Calu3 (cell line): Measurements from ENCODE around the gene PLCB3. TPM values are rescaled to one million over a fixed set of nuclear protein-coding genes. Genes with fewer than 3 reads are reported as not detected.
A peak's percentile ranks its signal among the peaks of the same experiment; 100 is the strongest.

Experiments
- BruUV-seq: library from RNA; stranded (reverse); fragments of 400-500 nt; replicated peaks from 2 replicates; lab custom pipeline; 2021; lab: Mats Ljungman, UMichigan
- CTCF ChIA-PET: fragments of 300-600 bp; sonication (Branson Sonifier 250); formaldehyde crosslinking; loops from one replicate; lab custom pipeline; 2022; ENCODE audit warnings: antibody characterized with exemption; lab: Charles Lee
- DNase-seq: peaks from one replicate; pipeline ENCODE4 v3.0.0; 2022
- H3K27ac Mint-ChIP-seq: one replicate; pipeline ENCODE4 v1.8.0; 2022; ENCODE audit warnings: mixed read lengths; ENCODE audit not compliant: unreplicated experiment
- H3K27me3 Mint-ChIP-seq: one replicate; pipeline ENCODE4 v1.8.0; 2022; ENCODE audit warnings: mixed read lengths; ENCODE audit not compliant: unreplicated experiment
- H3K36me3 Mint-ChIP-seq: one replicate; pipeline ENCODE4 v1.8.0; 2022; ENCODE audit warnings: mild to moderate bottlenecking, moderate library complexity, mixed read lengths; ENCODE audit not compliant: insufficient read depth, unreplicated experiment
- H3K4me1 Mint-ChIP-seq: one replicate; pipeline ENCODE4 v1.8.0; 2022; ENCODE audit warnings: mild to moderate bottlenecking, low read depth, mixed read lengths; ENCODE audit not compliant: unreplicated experiment
- H3K4me3 Mint-ChIP-seq: one replicate; pipeline ENCODE4 v1.8.0; 2022; ENCODE audit warnings: mild to moderate bottlenecking, low read depth, moderate library complexity, mixed read lengths; ENCODE audit not compliant: unreplicated experiment
- H3K9me3 Mint-ChIP-seq: one replicate; pipeline ENCODE4 v1.8.0; 2022; ENCODE audit warnings: low read depth, mixed read lengths; ENCODE audit not compliant: unreplicated experiment
- intact Hi-C: fragments of 100-400 bp; cut with micrococcal nuclease; formaldehyde crosslinking; loops from one replicate; pipeline ENCODE4 v1.10.0; 2022; ENCODE audit not compliant: unreplicated experiment
- total RNA-seq: library from RNA; stranded (reverse); gene quantifications from 2 replicates; pipeline ENCODE4 v1.2.3, GENCODE V29; 2022
- TF ChIP-seq, protein P1 (sequence below): fragments of 200-600 bp; IDR thresholded peaks from one replicate; pipeline ENCODE4 v1.8.0; 2022; ENCODE audit warnings: antibody characterized with exemption; ENCODE audit not compliant: unreplicated experiment

Gene PLCB3
- total RNA-seq, 1 experiment from 2014 or later, result 39.5 TPM

DNA sequence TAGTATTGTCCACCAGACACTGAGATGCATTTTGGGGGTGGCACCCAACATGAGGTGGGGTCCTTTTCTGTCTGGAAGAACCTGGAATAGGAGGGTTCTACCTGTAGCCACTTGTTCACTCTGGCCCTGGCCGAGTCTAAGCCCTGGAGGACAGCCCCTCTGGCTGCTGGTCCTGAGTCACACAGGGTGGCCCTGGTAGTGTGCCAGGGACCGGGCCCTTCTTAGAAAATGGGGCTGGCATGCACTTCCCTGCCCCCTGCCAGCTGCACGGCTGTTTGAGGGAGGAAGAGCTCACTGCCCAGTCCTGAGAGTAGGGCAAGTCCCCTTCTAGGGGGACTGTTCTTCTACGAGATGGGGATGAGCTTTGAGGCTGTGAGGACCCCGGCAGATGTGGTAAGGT lies 2.2 kb downstream of the PLCB3 start:
- no peak overlapping the region for H3K27ac Mint-ChIP-seq
- TF ChIP-seq, protein P1, sequence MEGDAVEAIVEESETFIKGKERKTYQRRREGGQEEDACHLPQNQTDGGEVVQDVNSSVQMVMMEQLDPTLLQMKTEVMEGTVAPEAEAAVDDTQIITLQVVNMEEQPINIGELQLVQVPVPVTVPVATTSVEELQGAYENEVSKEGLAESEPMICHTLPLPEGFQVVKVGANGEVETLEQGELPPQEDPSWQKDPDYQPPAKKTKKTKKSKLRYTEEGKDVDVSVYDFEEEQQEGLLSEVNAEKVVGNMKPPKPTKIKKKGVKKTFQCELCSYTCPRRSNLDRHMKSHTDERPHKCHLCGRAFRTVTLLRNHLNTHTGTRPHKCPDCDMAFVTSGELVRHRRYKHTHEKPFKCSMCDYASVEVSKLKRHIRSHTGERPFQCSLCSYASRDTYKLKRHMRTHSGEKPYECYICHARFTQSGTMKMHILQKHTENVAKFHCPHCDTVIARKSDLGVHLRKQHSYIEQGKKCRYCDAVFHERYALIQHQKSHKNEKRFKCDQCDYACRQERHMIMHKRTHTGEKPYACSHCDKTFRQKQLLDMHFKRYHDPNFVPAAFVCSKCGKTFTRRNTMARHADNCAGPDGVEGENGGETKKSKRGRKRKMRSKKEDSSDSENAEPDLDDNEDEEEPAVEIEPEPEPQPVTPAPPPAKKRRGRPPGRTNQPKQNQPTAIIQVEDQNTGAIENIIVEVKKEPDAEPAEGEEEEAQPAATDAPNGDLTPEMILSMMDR, result no peak
- intact Hi-C loops, result no loop called here
- no peaks in the 10 kb centered on the region for H3K9me3 Mint-ChIP-seq
- H3K4me1 Mint-ChIP-seq, result no peaks in the 10 kb centered on the region
- no peaks in the 10 kb centered on the region for H3K27me3 Mint-ChIP-seq
- peak overlapping the region; percentile 42 for H3K4me3 Mint-ChIP-seq
- BruUV-seq, result no TSS peak
- DNase-seq, result no peak
- CTCF ChIA-PET, result no interaction called here
- peaks cover 54% of the 10 kb centered on the region for H3K36me3 Mint-ChIP-seq

DNA sequence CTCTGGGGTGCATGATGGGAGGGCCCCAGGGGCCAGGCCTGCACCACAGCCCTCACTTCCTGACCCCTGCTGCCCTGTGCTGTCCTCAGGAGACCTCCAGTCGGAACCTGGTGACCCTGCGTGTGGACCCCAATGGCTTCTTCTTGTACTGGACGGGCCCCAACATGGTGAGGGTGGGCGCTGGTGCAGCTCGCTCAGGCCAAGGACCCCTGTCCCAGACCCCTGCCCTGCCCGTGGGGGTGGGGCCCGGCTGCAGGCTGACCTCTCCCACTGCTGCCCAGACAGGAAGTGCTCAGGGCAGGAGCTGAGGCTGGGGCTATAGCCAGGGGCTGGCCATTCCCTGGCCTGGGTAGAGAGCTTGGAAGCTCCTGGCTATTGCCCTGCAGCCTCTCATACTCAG lies 3.0 kb downstream of the PLCB3 start:
- TF ChIP-seq, protein P1, result no peak
- Mint-ChIP-seq H3K27ac (no peak overlapping the region), H3K4me3 (no peak overlapping the region), H3K36me3 (peaks cover 53% of the 10 kb centered on the region), H3K9me3 (no peaks in the 10 kb centered on the region), H3K27me3 (no peaks in the 10 kb centered on the region), H3K4me1 (no peaks in the 10 kb centered on the region)
- CTCF ChIA-PET, result interaction anchor here (0.6 kb wide), 1 partner anchor 41 kb away, joined by 10 read pairs; no protein-coding TSS in a partner anchor
- no TSS peak for BruUV-seq
- DNase-seq, result no peak
- intact Hi-C loops, result no loop called here

DNA sequence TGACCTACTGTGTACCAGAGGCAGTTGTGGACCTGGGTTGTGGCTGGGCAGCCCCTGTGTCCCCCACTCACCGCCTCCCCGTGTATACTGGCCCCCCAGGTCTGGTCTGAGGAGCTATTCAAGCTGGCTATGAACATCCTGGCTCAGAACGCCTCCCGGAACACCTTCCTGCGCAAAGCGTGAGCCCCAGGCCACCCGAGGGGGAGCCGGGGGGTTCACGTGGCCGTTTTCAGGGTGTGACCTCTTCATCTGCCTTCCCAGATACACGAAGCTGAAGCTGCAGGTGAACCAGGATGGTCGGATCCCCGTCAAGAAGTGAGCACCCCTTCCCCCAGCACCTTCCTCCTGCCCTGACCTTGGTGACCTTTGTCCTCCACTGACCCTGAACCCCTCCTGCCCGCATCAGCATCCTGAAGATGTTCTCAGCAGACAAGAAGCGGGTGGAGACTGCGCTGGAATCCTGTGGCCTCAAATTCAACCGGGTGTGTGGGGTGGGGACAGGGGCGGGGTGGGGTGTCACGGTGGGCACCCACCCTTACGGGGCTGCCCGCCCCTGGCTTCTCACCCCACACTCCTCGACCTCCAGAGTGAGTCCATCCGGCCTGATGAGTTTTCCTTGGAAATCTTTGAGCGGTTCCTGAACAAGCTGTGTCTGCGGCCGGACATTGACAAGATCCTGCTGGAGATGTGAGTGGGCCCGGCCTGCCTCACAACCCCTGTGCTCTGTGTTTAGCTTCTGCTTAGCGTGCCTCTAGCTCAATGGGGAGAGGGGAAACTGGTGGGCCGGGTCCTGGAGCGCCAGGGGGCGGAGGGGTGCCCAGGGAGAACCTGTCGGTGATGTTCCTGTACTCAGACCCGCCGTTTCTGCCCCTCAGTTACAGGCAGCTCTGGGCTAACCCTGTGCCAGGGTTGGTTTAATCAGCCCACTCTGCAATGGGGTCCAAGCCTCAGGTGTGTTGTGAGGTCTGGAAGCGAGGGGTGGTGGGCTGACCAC lies 4.1 kb downstream of the PLCB3 start:
- Mint-ChIP-seq H3K27me3 (no peaks in the 10 kb centered on the region), H3K9me3 (no peaks in the 10 kb centered on the region), H3K4me1 (no peaks in the 10 kb centered on the region), H3K36me3 (peaks cover 54% of the 10 kb centered on the region), H3K4me3 (no peak overlapping the region), H3K27ac (no peak overlapping the region)
- no TSS peak for BruUV-seq
- CTCF ChIA-PET, result interaction anchor here (0.6 kb wide), 1 partner anchor 40 kb away, joined by 10 read pairs; no protein-coding TSS in a partner anchor
- intact Hi-C loops, result no loop called here
- TF ChIP-seq, protein P1, result no peak
- DNase-seq, result no peak

DNA sequence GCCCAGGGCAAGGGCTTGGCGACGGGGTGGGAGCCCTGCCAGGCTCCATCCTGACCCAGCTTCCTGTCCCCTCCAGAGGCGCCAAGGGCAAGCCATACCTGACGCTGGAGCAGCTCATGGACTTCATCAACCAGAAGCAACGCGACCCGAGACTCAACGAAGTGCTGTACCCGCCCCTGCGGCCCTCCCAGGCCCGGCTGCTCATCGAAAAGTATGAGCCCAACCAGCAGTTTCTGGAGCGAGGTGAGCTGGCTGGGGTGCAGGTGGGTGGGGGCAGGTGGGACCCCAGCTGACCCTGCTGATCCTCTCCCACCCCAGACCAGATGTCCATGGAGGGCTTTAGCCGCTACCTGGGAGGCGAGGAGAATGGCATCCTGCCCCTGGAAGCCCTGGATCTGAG lies 5.0 kb downstream of the PLCB3 start:
- peaks cover 46% of the 10 kb centered on the region for H3K36me3 Mint-ChIP-seq
- no peaks in the 10 kb centered on the region for H3K27me3 Mint-ChIP-seq
- no peak overlapping the region for H3K4me3 Mint-ChIP-seq
- H3K27ac Mint-ChIP-seq, result no peak overlapping the region
- intact Hi-C loops, result no loop called here
- H3K4me1 Mint-ChIP-seq, result no peaks in the 10 kb centered on the region
- BruUV-seq, result no TSS peak
- TF ChIP-seq, protein P1, result no peak
- H3K9me3 Mint-ChIP-seq, result no peaks in the 10 kb centered on the region
- DNase-seq, result no peak
- CTCF ChIA-PET, result no interaction called here
